HG03558 (cell line): ENCODE data around the gene KAZN.

Source experiments
- ATAC-seq: cut with Tn5 transposase; IDR thresholded peaks from one replicate; pipeline ENCODE4 v1.9.1; 2021; ENCODE audit warnings: moderate number of reproducible peaks; ENCODE audit not compliant: unreplicated experiment; ENCODE audit errors: extremely low read depth

KAZN gene

GRCh38 chr1:14611792-14612191 lies 13.3 kb downstream of the KAZN start:
- ATAC-seq, result no peak

DNA sequence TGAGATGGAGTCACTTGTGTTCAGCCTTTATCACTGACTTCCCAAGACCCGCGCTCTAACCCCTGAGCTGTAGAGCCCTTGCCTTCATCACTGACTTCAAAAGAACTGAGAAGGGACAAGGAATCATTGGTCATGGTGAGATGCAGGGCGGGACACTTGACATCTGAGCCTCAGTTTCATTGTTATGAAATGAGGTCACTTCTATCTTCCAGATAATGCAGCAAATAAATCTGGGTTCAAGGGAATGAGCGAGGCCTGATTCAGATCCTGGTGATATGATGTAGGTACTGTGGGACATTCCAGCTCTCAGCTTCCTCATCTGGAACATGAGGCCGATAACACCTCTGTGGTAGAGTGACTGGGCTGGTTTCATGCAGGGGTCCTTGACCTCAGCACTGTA lies 13.8 kb downstream of the KAZN start:
- no peak for ATAC-seq

DNA sequence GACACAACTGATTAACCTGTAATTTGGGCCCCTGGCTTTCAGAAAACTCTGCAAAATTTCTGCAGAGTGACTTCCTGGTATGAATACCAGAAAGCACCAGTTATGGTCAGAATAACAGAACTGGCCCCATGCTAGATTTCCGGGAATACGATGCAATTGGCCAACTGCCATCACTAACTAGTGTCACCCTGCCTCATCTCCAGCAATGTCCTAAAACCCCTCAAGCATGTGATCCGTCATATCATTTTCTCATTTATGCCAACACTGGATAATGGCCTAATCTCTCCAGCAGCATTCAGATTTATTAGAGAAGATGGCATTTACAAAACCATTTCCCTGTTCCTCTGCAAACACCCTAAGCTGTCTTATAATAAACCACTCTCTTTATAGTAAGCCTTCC lies 15.4 kb downstream of the KAZN start:
- no peak for ATAC-seq

GRCh38 chr1:14614341-14614740 lies 15.9 kb downstream of the KAZN start:
- ATAC-seq, result no peak

GRCh38 chr1:14615549-14616218 lies 17.2 kb downstream of the KAZN start:
- ATAC-seq, result no peak

- ATAC-seq, result no peak
Observed at GRCh38 chr1:14616632-14617396, 18.3 kb downstream of the KAZN start.

GRCh38 chr1:14617791-14618190 lies 19.3 kb downstream of the KAZN start:
- no peak for ATAC-seq

DNA sequence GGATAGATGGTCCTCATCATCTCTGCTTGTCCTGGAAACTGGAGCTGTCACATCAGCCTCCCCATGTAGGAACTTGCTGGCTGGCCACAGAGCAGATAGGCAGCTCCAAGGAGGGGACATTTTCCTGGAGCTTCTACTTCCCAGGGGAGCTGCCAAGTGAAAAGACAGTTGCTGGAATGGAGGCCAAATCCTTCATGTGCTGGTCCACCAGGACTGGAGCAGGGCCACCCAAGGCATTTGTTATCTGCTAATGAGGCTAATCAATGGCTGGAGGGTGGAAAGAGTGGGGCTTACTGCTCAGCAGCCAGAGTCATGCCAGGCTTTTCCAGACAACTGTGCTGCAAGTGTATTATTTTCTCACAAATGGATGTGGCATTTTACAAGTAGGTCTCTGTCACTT lies 22.5 kb downstream of the KAZN start:
- ATAC-seq, result no peak

DNA sequence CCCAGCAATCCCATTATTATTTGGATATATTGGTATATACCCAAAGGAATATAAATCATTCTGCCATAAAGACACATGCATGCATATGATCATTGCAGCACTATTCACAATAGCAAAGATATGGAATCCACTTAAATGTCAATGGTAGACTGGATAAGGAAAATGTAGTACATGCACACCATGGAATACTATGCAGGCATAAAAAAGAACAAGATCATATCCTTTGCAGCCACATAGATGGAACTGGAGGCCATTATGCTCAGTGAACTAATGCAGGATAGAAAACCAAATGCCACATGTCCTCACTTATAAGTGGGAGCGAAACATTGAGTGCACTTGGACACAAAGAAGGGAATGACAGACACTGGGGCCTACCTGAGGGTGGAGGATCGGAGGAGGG lies 24.6 kb downstream of the KAZN start:
- no peak for ATAC-seq

- ATAC-seq, result no peak
Observed at GRCh38 chr1:14624941-14625340, 26.5 kb downstream of the KAZN start.

DNA sequence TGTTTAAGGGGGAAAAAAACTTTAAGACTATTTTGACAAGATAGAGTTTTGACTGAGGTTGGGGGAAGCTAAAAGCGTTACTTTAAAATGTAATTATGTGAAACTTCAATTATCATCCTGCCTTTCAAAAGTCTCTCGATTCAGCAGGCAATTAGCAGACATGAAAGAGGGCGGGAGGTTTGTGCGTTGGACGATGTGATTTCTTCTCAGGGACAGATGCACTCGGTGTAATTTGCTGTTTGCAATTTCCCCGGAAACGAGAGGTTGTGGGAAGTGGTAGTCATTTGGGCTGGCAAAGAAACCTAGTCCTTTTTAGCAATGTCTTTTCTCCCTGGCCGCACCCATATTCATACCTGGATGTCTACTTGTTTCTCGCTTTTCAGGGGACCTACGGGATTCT lies 27.1 kb downstream of the KAZN start:
- no peak for ATAC-seq

DNA sequence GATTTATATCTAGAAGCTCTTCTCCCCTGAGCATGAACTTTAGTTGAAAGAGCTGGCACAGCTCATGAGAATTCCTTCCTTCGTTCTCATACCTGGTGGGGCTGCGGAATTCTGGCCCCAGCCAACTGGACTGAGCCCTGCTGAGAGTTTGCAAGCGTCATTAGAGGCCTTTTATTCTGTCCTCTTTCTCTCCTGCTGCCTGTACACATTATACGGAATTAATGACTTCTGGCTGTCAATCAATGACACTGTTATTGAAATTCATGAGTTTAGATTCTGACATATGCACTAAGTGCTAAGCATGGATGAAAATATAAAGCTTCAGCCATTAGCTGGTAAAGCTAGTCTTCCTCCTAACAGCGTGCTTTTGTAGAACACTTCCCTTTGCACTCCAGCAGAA lies 27.5 kb downstream of the KAZN start:
- ATAC-seq, result no peak

- no peak for ATAC-seq
Observed at GRCh38 chr1:14626869-14627607, 28.6 kb downstream of the KAZN start.

GRCh38 chr1:14627608-14628489 lies 29.4 kb downstream of the KAZN start:
- no peak for ATAC-seq

- no peak for ATAC-seq
Observed at GRCh38 chr1:14629363-14630014, 31.0 kb downstream of the KAZN start.

- ATAC-seq, result no peak
Observed at GRCh38 chr1:14630986-14631385, 32.5 kb downstream of the KAZN start.

- ATAC-seq, result no peak
Observed at GRCh38 chr1:14631421-14631820, 32.9 kb downstream of the KAZN start.

DNA sequence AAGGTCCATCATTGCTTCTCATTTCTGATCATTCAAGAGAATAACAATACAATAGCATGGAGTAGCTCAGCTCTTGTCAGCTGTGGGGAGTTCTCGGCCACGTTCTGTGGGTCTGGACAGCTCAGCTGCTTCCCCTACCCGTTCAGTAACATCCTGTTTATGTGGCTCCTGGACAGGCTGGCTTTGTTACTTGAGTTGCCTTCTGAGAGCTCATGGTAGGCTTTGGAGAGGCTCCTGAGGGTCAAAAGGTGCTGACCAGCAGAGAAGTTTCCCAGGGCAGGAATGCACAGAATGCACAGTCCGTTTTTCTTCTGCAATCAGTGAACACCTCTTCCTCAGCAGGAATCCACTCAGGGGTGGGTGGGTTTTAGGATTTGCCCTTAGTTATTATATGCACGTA lies 36.0 kb downstream of the KAZN start:
- ATAC-seq, result no peak

DNA sequence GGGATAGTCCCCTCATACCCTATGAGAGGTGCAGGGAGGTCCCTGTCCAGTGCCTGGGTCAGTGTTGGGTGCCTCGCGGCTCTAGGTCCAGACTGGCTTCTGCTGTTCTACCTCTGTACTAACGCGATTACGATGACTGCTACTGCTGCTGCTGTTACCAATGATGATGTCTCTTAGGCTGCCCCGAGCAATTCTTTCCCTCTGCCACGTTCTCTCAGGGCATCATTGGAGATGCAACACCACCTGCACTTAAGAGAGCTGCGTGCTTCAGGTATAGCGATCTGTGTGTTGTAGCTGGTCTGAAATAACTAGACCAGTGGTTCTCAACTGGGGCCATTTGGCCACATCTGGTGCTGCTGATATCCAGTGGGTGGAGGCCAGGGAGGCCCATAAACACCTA lies 36.9 kb downstream of the KAZN start:
- no peak for ATAC-seq
